HepG2 (cell line): ENCODE data around the gene IRF4. TPM values are rescaled to one million over a fixed set of nuclear protein-coding genes. Genes with fewer than 3 reads are reported as not detected.
A peak's percentile ranks its signal among the peaks of the same experiment; 100 is the strongest.

ENCODE experiments used
- EP300 ChIP-seq, 3 experiments: sonication (generic) in 1 of 3; formaldehyde crosslinking in 1 of 3; IDR thresholded peaks; 2 replicates each; pipeline versions ENCODE4 v1.5.1 to v1.6.1; 2011 to 2020; ENCODE audit warnings: low read depth in 2 of 3, low read length in 2 of 3, borderline replicate concordance in 1 of 3, improper control_type of control experiment in 1 of 3, mild to moderate bottlenecking in 1 of 3, missing genetic modification reagents in 1 of 3, moderate library complexity in 1 of 3
- FOXO1 ChIP-seq: sonication (generic); formaldehyde crosslinking; IDR thresholded peaks from 2 replicates; pipeline ENCODE4 v1.4.0; 2020; ENCODE audit warnings: missing genetic modification reagents
- HOXA5 ChIP-seq: sonication (generic); formaldehyde crosslinking; IDR thresholded peaks from 2 replicates; pipeline ENCODE4 v1.4.0; 2020; ENCODE audit warnings: missing genetic modification reagents
- KAT8 ChIP-seq: IDR thresholded peaks from 2 replicates; pipeline ENCODE4 v1.6.1; 2016; ENCODE audit warnings: missing genetic modification reagents, missing compliant biosample characterization
- NFYB ChIP-seq: sonication (generic); formaldehyde crosslinking; IDR thresholded peaks from 2 replicates; pipeline ENCODE4 v1.4.0; 2020; ENCODE audit warnings: missing genetic modification reagents
- POLR2G ChIP-seq: fragments of 200-400 bp; formaldehyde crosslinking; IDR thresholded peaks from 2 replicates; pipeline ENCODE4 v1.6.1; 2018; ENCODE audit warnings: mild to moderate bottlenecking, low read depth, low read length, moderate library complexity
- RAD51 ChIP-seq: fragments of 450-650 bp; IDR thresholded peaks from 2 replicates; pipeline ENCODE4 v1.6.1; 2016; ENCODE audit warnings: borderline replicate concordance
- RBM22 ChIP-seq: fragments of 200-400 bp; formaldehyde crosslinking; optimal IDR thresholded peaks from 2 replicates; pipeline ENCODE3; 2017; ENCODE audit warnings: mild to moderate bottlenecking, low read length, moderate library complexity
- REPIN1 ChIP-seq: sonication (generic); formaldehyde crosslinking; IDR thresholded peaks from 2 replicates; pipeline ENCODE4 v1.8.0; 2022; ENCODE audit warnings: missing genetic modification reagents, low read depth, mild to moderate bottlenecking, borderline replicate concordance
- YEATS4 ChIP-seq: sonication (generic); formaldehyde crosslinking; IDR thresholded peaks from 2 replicates; pipeline ENCODE4 v1.4.0; 2020; ENCODE audit warnings: missing genetic modification reagents, borderline replicate concordance
- ZBTB21 ChIP-seq: sonication (generic); formaldehyde crosslinking; IDR thresholded peaks from 2 replicates; pipeline ENCODE4 v1.4.0; 2020; ENCODE audit warnings: missing genetic modification reagents
- ZBTB33 ChIP-seq: sonication (generic); formaldehyde crosslinking; IDR thresholded peaks from 2 replicates; pipeline ENCODE4 v1.4.0; 2020; ENCODE audit warnings: missing genetic modification reagents
- ZNF142 ChIP-seq: sonication (generic); formaldehyde crosslinking; IDR thresholded peaks from 2 replicates; pipeline ENCODE4 v1.4.0; 2020; ENCODE audit warnings: missing genetic modification reagents
- ZNF253 ChIP-seq: sonication (generic); formaldehyde crosslinking; IDR thresholded peaks from 2 replicates; pipeline ENCODE4 v1.8.0; 2022; ENCODE audit warnings: mild to moderate bottlenecking, missing genetic modification reagents, borderline replicate concordance
- ZNF274 ChIP-seq: sonication (generic); formaldehyde crosslinking; IDR thresholded peaks from 2 replicates; pipeline ENCODE4 v1.5.1; 2020; ENCODE audit warnings: mild to moderate bottlenecking, missing genetic modification reagents
- ZNF280B ChIP-seq: sonication (generic); formaldehyde crosslinking; IDR thresholded peaks from 2 replicates; pipeline ENCODE4 v1.5.0; 2020; ENCODE audit warnings: missing genetic modification reagents, mild to moderate bottlenecking, borderline replicate concordance
- ZNF441 ChIP-seq: sonication (generic); formaldehyde crosslinking; IDR thresholded peaks from 2 replicates; pipeline ENCODE4 v1.7.0; 2021; ENCODE audit warnings: missing genetic modification reagents, borderline replicate concordance
- ZSCAN20 ChIP-seq: sonication (generic); formaldehyde crosslinking; IDR thresholded peaks from 2 replicates; pipeline ENCODE4 v1.4.0; 2020; ENCODE audit warnings: missing genetic modification reagents, mild to moderate bottlenecking, borderline replicate concordance
- polyA plus RNA-seq, 8 experiments: library from polyadenylated mRNA; depleted of rRNA in 3 of 8; stranded (reverse) in 7 of 8; unstranded in 1 of 8; fragments of >200 nt; fragmentation: Illumina TruSeq in 4 of 8; extraction: Trizol in 4 of 8; gene quantifications; 2 replicates each; pipeline versions ENCODE4 v1.2.1 to v1.2.3, GENCODE V29; 2011 to 2016; ENCODE audit warnings: low read depth in 4 of 8, missing spikeins in 1 of 8, mixed read lengths in 1 of 8; ENCODE audit not compliant: insufficient read depth in 1 of 8
- total RNA-seq, 5 experiments: library from RNA; depleted of rRNA; stranded (reverse); fragments of >200 nt; fragmentation: Illumina TruSeq; extraction: Trizol; gene quantifications; 2 replicates each; pipeline ENCODE4 v1.2.3, GENCODE V29; 2016; ENCODE audit warnings: low read depth in 1 of 5
- TF ChIP-seq, protein P1 (sequence below): sonication (generic); formaldehyde crosslinking; IDR thresholded peaks from 2 replicates; pipeline ENCODE4 v1.8.1; 2023; ENCODE audit warnings: mild to moderate bottlenecking, missing genetic modification reagents

IRF4 gene
- total and polyA plus RNA-seq, 2 of the 13 experiments (the other 11 are each of a cell fraction or from before 2014, with no cell fraction given), result 0.07 to 0.09 TPM

DNA sequence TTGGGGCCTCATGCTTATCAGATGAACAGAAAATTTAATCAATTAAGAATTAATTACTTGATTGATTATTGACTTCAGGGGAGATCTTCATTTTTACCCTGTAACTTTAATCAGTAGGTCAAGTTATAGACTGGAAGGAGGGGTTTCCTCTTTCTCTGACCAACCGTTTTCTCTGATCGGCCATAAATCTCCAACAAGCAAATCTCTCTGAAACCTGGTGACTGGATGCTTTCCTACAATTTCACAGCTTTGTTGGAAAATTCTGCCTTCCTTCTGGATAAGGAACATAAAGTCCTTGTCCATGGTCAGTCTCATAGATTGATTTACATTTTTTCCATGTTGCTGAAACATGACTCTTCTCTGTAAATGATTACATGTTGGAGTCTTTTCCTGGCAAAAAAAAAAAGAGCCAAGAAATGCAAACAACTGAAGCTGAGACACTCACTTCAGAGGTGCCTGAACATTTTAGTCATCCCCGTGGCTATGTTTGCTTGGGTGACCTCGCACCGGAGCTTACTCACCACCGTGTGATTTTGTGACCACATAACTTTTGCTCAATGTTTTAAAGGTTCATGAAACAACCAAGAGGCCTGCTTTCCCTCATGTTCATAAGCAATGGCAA, 31.0 kb downstream of the IRF4 start (continued):
- no peak for TF ChIP-seq ZNF253
- no peak for TF ChIP-seq YEATS4 (CRISPR knock-in tag)
- TF ChIP-seq RBM22, result no peak
- no peak for TF ChIP-seq ZSCAN20 (CRISPR knock-in tag)
- peak; percentile 58 for TF ChIP-seq KAT8
- TF ChIP-seq ZNF142, result no peak
- TF ChIP-seq ZBTB33 (CRISPR knock-in tag), result no peak
- TF ChIP-seq NFYB, result no peak
- peak; percentile 48; the same call in 1 of the 2 replicates for TF ChIP-seq FOXO1 (CRISPR knock-in tag)
- TF ChIP-seq ZNF274 (CRISPR knock-in tag), result no peak
- TF ChIP-seq POLR2G, result no peak
- no peak for TF ChIP-seq HOXA5
- TF ChIP-seq RAD51, result no peak
- TF ChIP-seq EP300 (IDR thresholded peaks at IDR 0.05; ENCODE audit: low read depth in 2 of 2, low read length in 2 of 2), result peak in 1 of 2 experiments; percentile 81; a peak in 1 of 4 replicates
- peak; percentile 79; the same call in 1 of the 2 replicates for TF ChIP-seq EP300 (CRISPR knock-in tag; IDR thresholded peaks at IDR 0.05; ENCODE audit: borderline replicate concordance)
- TF ChIP-seq ZBTB21 (CRISPR knock-in tag), result peak; percentile 76
- no peak for TF ChIP-seq REPIN1
- TF ChIP-seq, protein P1, sequence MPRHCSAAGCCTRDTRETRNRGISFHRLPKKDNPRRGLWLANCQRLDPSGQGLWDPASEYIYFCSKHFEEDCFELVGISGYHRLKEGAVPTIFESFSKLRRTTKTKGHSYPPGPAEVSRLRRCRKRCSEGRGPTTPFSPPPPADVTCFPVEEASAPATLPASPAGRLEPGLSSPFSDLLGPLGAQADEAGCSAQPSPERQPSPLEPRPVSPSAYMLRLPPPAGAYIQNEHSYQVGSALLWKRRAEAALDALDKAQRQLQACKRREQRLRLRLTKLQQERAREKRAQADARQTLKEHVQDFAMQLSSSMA, result no peak
- TF ChIP-seq ZNF280B (CRISPR knock-in tag), result no peak
- no peak for TF ChIP-seq ZNF441 (CRISPR knock-in tag)
